Measurements from ENCODE around the gene RARB.

RARB gene

GRCh38 chr3:25552251-25552650 is 124.2 kb downstream of the RARB start:
- H3K27me3 ChIP-seq (replicated peaks; ENCODE audit: control insufficient read depth, insufficient read depth, low read length): no peaks in the 10 kb centered on the region
- no peaks in the 10 kb centered on the region for H3K36me3 ChIP-seq (ENCODE audit: control insufficient read depth, insufficient read depth, low read length)
- DNase-seq (ENCODE audit: extremely low read depth, insufficient read length): no peak
- no peak overlapping the region for H3K4me3 ChIP-seq (replicated peaks; ENCODE audit: low read depth, low read length)
- TF ChIP-seq, protein P1, sequence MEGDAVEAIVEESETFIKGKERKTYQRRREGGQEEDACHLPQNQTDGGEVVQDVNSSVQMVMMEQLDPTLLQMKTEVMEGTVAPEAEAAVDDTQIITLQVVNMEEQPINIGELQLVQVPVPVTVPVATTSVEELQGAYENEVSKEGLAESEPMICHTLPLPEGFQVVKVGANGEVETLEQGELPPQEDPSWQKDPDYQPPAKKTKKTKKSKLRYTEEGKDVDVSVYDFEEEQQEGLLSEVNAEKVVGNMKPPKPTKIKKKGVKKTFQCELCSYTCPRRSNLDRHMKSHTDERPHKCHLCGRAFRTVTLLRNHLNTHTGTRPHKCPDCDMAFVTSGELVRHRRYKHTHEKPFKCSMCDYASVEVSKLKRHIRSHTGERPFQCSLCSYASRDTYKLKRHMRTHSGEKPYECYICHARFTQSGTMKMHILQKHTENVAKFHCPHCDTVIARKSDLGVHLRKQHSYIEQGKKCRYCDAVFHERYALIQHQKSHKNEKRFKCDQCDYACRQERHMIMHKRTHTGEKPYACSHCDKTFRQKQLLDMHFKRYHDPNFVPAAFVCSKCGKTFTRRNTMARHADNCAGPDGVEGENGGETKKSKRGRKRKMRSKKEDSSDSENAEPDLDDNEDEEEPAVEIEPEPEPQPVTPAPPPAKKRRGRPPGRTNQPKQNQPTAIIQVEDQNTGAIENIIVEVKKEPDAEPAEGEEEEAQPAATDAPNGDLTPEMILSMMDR (IDR thresholded peaks at IDR 0.05; ENCODE audit: insufficient read depth, low read length, poor library complexity, severe bottlenecking): no peak

GRCh38 chr3:25554376-25554775 is 126.3 kb downstream of the RARB start:
- TF ChIP-seq, protein P1 (IDR thresholded peaks at IDR 0.05; ENCODE audit: insufficient read depth, low read length, poor library complexity, severe bottlenecking): no peak
- DNase-seq (ENCODE audit: extremely low read depth, insufficient read length): no peak
- no peaks in the 10 kb centered on the region for H3K27me3 ChIP-seq (replicated peaks; ENCODE audit: control insufficient read depth, insufficient read depth, low read length)
- H3K4me3 ChIP-seq (replicated peaks; ENCODE audit: low read depth, low read length): no peak overlapping the region
- H3K36me3 ChIP-seq (ENCODE audit: control insufficient read depth, insufficient read depth, low read length): no peaks in the 10 kb centered on the region

DNA sequence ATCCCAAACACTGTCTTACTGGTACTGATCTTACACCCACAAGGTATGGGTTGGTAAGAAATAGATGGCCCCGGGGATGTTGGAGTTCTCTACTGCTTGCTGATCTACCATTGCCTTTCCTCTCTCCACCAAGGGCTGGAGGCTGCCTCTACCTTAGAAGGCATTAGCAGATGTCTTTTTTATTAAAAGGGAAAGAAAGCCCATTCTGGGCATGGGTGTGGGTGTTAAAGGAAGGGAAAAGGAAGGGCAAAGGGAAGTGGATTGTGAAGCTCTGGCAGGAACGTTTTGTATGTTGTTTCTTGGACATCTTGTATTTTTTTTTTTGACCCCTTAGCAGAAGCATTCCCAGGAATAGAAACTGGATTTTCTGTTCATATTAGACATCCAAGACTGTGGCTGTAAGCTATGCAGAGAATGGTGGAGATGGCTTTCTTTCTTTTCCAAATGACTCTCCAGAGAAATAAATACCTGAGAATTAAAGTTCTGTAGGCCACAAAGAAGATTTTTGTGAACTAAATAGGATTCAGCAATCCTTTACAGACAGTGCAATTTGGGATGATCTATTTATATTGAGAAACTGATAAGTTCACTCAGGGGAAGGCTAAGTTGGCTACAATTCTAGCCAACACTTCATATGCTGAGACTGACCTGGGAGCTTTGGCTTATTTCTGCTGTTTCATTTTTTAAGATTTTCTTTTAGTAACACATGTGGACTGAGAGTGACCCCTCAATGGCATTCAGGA is 127.8 kb downstream of the RARB start:
- no peak for DNase-seq (ENCODE audit: extremely low read depth, insufficient read length)
- TF ChIP-seq, protein P1 (IDR thresholded peaks at IDR 0.05; ENCODE audit: insufficient read depth, low read length, poor library complexity, severe bottlenecking): no peak
- no peaks in the 10 kb centered on the region for H3K27me3 ChIP-seq (replicated peaks; ENCODE audit: control insufficient read depth, insufficient read depth, low read length)
- no peaks in the 10 kb centered on the region for H3K36me3 ChIP-seq (ENCODE audit: control insufficient read depth, insufficient read depth, low read length)
- no peak overlapping the region for H3K4me3 ChIP-seq (replicated peaks; ENCODE audit: low read depth, low read length)

DNA sequence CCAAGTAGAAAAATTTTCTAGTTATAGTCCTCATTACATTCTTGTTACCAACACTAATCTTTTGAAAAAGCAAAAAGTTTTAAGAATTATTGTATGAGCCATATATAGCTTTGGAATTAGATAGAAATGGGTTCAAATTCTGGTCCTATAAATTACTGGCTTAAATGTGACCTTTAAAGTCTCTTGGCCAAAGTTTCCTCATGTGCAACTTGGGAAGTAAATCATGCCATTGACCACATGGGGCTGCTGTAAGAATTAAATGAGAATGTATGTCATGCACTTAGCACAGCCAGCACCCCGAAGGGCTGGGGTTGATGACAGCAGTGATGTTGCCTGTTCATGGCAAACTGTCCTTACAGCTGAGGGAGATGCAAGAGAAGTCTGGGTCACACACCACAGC is 128.4 kb downstream of the RARB start:
- H3K27me3 ChIP-seq (replicated peaks; ENCODE audit: control insufficient read depth, insufficient read depth, low read length): no peaks in the 10 kb centered on the region
- TF ChIP-seq, protein P1 (IDR thresholded peaks at IDR 0.05; ENCODE audit: insufficient read depth, low read length, poor library complexity, severe bottlenecking): no peak
- H3K36me3 ChIP-seq (ENCODE audit: control insufficient read depth, insufficient read depth, low read length): no peaks in the 10 kb centered on the region
- no peak for DNase-seq (ENCODE audit: extremely low read depth, insufficient read length)
- H3K4me3 ChIP-seq (replicated peaks; ENCODE audit: low read depth, low read length): no peak overlapping the region

DNA sequence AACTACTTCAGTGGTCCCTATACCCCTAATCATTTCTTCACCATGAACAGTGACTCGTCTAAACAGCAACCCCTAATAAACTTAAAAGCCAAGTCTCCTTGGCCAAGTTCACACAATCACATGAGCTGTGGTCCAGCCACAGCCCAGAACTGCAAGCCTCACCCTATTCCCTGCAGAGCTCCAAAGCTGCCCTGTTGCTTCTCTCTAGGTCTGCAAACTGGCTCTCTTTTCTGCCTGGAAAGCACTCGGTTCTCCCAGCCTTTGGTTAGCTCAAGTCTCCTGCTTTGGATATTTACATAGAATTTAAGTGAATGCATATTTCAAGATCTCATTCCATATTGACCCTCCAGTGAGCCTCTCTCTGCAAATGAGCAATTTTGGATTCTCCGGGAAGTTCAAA is 129.6 kb downstream of the RARB start:
- no peaks in the 10 kb centered on the region for H3K27me3 ChIP-seq (replicated peaks; ENCODE audit: control insufficient read depth, insufficient read depth, low read length)
- no peak overlapping the region for H3K4me3 ChIP-seq (replicated peaks; ENCODE audit: low read depth, low read length)
- H3K36me3 ChIP-seq (ENCODE audit: control insufficient read depth, insufficient read depth, low read length): no peaks in the 10 kb centered on the region
- DNase-seq (ENCODE audit: extremely low read depth, insufficient read length): no peak
- TF ChIP-seq, protein P1 (IDR thresholded peaks at IDR 0.05; ENCODE audit: insufficient read depth, low read length, poor library complexity, severe bottlenecking): no peak

DNA sequence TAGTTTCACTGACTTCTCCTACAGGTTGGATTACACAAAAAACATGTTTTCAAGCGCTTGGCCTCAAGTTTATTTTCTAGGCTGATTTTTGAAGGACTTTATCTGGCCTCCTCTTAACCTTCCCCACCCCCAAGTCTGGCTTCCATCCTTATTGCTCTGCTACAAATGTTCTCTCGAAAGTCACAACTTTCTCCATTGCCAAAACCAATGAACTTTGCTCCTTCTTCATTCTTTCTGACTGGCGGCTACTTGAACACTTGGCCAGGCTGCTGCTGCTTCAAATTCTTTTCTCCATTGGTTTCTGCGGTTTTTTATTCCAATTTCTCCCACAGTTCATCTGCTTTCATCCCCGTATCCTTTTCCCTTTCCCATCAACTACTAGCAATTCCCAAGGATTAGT is 130.1 kb downstream of the RARB start:
- DNase-seq (ENCODE audit: extremely low read depth, insufficient read length): no peak
- H3K27me3 ChIP-seq (replicated peaks; ENCODE audit: control insufficient read depth, insufficient read depth, low read length): no peaks in the 10 kb centered on the region
- TF ChIP-seq, protein P1 (IDR thresholded peaks at IDR 0.05; ENCODE audit: insufficient read depth, low read length, poor library complexity, severe bottlenecking): no peak
- H3K4me3 ChIP-seq (replicated peaks; ENCODE audit: low read depth, low read length): no peak overlapping the region
- no peaks in the 10 kb centered on the region for H3K36me3 ChIP-seq (ENCODE audit: control insufficient read depth, insufficient read depth, low read length)

Measured in GM06990 (cell line).